ENCODE measurements around the gene USP2. TPM values are rescaled to one million over a fixed set of nuclear protein-coding genes. Genes with fewer than 3 reads are reported as not detected.

The USP2 gene
- polyA plus RNA-seq, 4 donors, result 6.8 to 13.6 (median 11.1) TPM

DNA sequence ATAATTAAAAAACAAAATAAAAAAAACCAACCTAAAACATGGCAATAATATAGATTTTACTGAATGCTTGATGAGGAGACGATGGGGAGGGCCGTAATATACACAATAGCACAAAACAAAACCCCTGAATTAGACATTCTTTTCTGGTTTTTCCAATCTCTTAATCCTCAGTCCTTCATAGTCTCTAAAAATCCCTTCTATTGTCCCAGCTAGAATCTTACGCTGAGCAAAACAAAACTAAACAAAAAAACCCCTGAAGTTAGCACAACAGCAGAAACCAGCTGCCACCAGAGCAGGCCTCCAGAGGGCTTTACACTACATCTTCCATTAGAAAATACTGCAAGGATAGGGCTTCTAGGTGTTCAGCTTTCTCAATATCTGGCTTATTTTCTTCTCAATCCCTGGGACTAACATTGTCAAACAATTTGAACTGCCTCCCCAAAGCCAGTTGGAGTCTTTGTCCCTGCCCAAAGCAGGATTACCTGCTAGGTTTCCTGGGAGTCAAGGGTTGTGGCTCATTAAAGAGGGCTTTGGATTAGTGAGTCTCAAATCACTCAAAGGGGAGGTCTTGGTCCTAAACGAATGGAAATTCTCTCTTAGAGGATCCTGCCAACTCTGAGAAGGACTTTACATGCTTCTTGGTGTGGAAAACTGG, 49.3 kb downstream of the USP2 start:
- DNase-seq (ENCODE audit: low read depth in 4 of 4, low spot score in 3 of 4), result no peak

DNA sequence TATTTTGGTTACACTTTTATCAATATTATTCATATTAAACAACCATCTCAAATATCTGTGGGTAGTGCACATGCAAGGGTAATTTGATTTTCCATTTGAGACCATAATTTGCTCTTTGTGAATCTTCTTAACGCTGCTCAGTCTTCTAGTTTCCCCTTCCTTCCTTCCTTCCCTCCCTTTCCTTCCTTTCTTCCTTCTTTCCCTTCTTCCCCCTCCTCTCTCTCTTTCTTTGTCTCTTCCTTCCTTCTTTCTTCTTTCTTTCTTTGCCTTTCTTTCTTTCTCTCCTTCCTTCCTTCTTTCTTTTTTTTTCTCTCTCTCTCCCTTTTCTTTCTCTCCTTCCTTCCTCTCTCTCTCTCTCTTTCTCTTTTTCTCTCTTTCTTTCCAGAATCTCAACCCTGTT, 51.3 kb downstream of the USP2 start:
- no peak for DNase-seq (ENCODE audit: low read depth in 4 of 4, low spot score in 3 of 4)

DNA sequence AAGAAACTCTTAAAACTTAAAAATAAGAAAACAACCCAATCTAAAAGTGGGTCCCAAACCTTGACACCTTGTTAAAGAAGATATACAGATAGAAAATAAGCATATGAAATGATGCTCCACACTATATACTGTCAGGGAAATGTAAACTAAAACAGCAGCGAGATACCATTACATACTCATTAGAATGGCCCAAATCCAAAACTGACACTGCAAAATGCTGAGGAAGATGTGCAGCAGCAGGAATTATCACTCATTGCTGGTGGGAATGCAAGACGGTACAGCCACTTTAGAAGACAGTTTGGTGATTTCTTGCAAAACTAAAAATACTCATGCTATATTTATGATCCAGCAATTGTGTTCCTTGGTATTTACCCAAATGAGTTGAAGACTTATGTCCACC, 52.2 kb downstream of the USP2 start:
- no peak for DNase-seq (ENCODE audit: low read depth in 4 of 4, low spot score in 3 of 4)

DNA sequence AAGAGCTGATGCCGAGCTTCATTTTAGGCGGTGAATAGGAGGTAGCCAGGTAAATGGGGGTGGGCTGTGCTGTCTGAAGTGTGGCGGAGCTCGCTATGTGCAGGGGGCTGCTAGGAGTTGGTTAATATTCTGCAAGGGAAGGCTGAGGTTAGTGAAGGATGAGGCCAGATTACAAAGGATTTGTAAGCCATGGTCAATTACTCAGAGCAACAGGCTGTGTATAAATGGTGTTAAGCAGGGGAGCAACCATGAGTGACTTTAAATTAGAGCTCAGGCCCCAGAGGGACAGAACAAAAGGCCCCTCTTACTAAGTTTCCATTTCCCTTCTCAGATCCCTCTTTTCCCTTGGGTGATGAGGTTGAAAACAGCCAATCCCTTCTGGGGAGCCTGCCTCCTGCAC, 57.3 kb downstream of the USP2 start:
- DNase-seq (ENCODE audit: low read depth in 4 of 4, low spot score in 3 of 4), result no peak

DNA sequence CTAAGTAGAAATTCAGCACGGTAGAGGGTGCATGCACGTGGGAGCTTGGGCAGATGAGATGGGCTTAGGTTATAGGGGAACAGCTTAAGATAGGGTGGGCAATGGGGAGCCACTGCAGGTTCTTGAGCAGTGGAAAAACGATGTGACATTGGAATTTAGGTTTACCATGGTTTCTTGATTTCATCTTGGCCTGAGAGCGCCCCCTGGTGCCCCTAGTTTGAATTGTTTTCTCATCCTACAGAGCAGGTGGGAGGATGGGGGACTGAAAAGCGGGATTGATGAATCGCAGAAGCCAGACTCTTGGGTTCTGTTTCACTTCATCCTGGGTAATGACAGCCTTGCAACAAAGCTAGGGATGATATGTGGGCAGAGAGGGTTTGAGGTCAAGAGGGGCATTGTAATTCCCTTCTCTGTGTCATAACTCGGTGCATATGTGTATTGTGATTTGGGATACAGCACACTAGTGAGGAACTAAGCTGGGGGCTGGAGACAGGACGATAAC, 57.9 kb downstream of the USP2 start:
- no peak for DNase-seq (ENCODE audit: low read depth in 4 of 4, low spot score in 3 of 4)

DNA sequence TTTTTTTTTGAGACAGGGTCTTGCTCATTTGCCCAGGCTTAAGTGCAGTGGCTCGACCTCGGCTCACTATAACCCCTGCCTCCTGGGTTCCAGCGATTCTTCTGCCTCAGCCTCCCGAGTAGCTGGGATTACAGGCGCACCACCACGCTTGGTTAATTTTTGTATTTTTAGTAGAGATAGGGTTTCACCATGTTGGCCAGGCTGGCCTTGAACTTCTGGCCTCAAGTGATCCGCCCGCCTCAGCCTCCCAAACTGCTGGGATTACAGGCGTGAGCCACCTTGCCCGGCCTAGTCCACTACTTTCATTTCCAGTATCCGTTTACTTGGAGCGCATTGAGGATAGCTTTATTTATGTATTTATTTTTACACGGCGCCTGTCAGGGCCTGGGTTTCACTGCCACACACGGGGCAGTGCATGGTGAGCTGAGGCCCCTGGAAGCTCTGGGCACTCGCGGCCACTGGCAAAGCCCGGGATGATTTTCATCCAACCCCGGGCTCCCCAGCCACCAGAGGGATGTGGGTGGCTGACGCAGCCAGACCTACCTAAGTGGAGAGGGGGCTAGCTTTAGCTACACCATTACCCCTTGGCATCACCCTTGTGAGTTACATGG, 58.5 kb downstream of the USP2 start:
- DNase-seq (ENCODE audit: low read depth in 4 of 4, low spot score in 3 of 4), result no peak

DNA sequence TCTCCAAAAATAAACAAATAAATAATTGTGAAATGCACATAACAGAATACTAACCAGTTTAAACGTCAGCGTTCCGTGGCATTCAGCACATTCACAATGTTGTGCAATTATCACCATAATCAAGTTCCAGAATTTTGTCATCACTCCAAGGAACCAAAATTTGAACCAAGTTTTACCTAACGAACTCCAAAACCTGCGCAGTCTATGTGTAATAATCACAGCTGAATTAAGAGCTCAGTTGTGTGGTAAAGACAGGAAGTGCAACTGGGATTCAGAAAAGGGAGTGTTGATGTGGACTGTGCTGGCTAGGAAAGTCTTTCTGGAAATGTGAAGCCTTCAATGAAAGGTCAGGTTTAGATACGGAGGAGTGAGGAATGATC, 59.1 kb downstream of the USP2 start:
- no peak for DNase-seq (ENCODE audit: low read depth in 4 of 4, low spot score in 3 of 4)

DNA sequence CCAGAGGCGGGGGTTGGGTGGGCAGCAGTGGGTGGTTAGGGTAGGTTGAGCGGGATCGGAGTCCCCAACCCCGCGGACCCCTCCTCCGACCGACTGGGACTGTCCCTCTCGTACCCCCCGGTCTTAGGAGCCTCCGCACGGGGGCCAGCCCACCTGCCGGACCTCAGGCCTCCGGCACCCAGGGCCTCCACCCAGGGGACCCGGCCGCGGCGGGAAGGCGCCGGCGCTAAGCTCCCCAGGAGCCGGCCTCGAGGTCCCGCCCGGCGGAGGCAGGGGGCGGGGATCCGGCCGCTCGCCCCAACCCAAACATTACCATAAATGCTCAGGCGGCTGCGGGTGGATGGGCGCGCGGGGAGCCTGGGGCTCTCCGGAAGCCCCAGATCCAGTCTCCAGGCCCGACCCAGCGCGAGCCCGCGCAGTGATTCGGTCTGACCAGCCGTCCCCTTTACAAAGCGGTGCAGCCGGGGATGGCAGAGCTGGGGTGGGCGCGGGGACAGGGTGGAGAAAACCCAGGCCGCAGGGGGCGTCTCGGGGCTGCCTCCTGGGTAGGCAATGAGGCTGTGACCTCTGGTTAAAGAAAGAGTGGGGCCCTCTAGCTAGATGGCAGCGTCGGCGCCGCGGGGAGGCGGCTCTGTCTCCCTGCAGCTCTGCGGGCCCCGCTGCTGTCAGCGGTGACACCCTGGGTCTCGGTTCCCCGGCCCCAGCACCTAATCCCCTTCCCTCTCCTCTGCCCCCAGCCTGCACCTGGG, 60.5 kb downstream of the USP2 start:
- DNase-seq (ENCODE audit: low read depth in 4 of 4, low spot score in 3 of 4), result no peak

DNA sequence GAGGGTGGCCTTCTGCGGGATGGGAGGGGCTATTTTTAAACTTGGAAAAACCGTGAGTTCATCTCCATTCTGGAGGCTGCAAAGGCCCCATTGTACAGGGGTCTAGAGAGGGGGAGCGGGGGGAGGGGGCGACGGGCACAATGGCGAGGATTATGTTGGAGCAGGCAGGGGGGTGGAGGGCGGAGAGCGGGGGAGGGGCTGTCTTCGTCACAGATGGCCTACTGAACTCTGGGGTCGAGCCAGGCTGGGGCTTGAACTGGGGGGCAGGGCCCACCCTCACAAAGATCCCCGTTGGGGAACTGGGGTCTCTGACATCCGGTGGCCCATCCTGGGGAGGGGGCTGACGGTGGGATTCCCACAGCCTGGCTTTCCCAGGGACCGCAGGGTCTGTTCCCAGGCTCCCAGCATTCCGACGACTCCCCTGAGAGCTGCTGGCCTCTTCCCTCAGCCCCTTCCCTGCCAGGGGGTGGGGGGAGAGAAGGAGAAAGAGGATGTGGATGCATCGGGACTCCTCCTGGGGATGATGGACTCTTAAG, 61.2 kb downstream of the USP2 start:
- DNase-seq (ENCODE audit: low read depth in 4 of 4, low spot score in 3 of 4), result no peak

DNA sequence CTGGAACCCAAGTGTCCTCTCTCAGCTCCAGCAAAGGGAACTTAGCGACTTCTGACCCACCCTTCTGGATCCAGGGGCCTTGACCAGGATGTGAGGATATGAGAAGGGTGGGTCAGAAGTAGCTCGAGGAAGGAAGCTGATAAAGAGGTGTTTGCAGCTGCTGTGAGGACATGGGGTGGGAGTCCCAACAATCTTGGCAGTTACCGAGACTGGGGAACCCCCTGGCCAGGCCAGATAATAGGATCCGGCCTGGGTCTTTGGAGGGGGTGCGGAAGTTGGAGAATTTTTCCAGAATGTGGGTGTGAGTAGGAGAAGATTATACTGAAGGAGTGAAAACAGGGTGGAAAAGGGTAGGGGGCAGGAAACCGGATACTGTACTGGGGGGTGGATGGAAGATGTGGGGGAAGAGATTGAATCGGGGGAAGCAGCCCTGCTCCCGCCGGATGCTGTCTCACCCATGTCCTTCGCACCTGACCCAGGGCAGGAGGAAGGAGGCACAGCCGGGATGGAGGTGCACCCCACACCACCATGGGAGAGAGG, 61.7 kb downstream of the USP2 start:
- no peak for DNase-seq (ENCODE audit: low read depth in 4 of 4, low spot score in 3 of 4)

DNA sequence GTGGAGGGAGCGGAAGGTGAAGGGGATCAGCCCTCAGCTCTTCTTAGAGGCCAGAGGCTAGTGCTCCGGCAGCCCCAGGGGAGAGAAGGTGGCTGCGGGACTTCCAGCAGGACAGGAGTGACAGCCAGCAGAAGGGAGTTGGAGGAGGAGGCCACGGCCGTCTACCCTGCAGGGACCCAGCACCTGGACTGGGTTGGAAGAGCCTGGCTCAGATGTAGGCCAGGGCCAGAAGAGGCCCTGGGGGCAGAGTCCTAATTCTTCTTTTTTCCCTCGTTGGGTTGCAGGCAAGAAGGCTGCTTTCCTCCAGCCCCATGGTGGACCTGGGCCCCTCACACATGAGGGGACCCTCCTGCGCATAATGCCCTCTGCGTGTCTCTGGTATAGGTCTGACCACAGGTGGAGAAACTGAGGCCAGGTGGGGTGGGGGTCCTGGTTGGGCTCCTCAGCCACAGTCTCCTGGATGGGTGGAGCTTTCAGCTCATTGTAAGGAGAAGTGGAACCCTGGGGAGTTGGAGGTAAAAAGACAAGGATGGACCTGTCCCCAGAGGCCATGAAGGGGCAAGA, 62.3 kb downstream of the USP2 start:
- no peak for DNase-seq (ENCODE audit: low read depth in 4 of 4, low spot score in 3 of 4)

DNA sequence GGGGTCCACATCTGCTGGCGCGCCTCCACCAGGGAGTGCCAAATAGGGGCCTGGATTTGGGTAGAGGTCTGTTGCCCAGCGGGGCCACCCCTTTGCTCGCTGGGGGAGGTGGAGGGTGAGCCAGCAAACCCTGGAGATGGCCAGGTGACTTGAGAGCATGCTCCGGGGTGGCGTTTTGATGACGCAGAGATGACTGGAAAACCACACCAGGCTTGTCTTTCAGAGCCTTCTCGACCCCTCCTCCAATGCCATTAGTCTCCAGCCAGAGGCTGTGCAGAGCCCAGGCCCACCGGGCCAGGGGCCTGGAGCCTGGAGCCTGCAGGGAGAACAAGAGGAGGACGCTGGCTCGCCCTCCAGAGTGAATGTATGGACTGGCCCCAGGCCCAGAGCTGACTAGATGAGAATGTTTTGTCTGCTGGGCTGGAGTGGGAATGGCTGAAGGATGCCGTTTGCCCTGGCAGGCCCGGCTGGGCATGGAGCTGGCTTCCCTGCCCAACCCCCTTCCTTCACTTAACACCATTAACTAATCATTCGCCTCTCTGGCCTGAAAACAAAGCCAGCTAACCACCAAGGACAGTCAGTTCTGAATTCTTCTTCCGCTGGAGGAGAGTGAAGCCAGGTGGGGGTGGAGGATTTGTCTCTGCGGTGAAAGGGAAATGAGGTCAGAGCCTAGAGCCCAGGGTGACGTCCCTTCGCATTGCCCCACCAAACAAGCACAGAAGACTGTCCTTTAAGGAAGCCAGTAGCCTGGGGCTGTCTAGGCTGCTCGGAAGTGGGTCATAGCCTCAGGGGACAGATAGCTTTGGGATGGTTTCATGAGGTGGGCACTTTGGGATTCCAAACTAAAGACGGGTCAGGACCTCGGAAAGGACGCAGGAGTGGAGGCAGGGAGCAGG, 63.0 kb downstream of the USP2 start:
- no peak for DNase-seq (ENCODE audit: low read depth in 4 of 4, low spot score in 3 of 4)

DNA sequence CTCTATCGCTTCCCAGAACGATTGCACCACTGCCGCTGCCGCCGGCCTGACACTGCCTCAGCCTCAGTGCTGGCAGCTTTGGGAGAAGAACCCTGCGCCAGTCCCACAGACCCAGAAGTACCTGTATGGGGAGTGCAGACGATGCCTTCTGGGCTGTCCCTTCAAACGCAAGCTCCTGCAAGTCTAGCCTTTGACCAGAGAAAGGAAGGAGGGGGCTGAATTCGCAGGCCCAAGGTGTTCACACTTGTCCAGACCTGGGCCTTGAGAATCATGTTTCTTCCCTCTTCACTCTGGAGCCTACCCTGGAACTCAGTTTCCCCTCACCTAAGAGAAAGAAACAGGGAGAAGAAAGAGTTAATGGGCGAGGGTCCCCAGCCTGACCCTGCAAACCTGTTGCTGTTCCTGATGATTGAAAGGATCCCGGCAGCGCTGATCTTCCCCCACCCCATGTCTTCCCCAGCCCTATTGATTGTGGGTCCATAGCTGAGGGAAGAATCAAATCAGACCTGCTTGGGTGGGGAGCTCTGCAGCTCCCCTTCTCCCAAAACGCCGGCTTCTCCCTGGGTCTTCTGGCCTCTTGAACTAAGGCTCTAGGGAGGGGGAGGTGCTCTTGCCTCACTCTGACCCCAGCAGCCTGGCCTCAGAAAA, 63.8 kb downstream of the USP2 start:
- no peak for DNase-seq (ENCODE audit: low read depth in 4 of 4, low spot score in 3 of 4)

DNA sequence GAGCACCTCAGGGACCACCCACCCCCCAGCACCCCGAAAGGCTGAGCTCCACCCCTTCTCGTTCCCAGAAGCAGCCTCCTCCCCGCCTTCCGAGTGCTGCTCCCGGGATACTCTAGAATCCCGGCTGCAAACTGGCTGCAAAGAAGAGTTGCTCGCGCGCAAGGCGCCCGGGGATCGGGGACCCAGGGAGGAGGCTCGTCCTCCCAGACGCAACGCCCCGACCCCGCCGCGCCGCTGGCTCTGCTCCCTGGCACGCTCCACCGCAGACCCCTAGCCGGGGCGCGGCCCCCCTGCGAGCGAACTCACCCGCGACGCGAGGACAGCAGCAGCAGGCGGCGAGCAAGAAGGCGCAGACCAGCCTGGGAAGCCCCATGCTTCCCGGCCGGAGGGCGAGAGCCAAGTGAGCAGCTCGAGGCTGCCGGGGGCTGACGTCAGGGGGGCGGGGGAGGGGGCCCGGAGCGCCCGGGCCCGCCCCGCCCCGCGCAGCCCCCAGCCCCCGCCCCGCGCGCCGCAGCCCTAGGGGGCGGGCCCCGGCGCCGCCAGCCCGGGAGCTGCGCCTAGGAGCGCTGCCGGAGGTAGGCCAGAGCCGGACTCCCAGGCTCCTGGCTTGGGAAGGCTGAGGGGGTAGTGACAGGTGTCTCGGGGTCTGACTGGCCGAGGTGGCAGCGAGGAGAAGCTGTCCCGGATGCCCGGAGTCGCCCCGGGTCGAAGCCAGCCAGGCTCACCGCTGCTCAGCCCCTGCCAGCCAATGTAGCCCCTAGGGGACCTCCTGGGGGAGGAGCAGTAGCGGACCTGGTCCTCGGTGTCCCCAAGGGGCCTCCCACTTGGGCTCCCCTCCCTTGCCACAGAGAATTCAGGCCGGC, 64.5 kb downstream of the USP2 start, which contains the start of gene MCAM:
Gene MCAM, minus strand, starts transcription at position 402 of the 863 bp plus-strand sequence. Its CDS starts 29 bp downstream, at position 373.
- no peak for DNase-seq (ENCODE audit: low read depth in 4 of 4, low spot score in 3 of 4)

DNA sequence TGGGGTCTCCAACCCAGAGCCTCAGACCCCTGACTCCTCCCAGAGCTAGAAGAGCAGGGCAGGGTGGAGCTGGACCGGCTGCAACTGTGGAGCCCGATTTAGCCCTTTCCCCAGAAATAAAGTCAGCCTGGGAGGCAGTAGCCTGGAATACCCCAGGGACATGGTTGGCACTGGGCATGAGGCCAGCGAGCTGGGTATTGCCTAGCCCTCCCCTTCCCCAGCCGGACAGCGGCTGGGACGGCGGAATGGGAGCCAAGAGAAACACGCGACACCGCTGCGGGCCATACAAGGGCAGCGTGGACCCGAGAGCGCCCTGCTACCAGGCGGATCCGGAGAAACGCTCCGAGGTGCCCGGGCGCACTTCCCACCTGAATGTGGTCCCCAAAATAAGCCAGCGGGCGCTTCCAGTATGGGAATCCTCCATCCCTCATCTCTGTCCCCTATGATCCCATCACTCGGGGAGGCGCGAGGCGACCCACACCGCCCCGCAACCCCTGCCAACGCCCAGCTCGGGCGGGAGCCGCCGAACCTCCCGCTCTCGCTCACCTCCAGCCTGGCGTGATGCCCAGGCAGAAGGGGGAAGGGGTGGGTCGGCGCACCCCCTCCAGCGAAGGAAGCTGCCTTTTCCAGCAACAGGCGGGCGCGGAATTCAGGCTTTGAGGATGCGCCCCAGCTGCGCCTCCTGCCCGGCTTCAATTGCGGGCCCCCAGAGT, 65.3 kb downstream of the USP2 start:
- no peak for DNase-seq (ENCODE audit: low read depth in 4 of 4, low spot score in 3 of 4)

DNA sequence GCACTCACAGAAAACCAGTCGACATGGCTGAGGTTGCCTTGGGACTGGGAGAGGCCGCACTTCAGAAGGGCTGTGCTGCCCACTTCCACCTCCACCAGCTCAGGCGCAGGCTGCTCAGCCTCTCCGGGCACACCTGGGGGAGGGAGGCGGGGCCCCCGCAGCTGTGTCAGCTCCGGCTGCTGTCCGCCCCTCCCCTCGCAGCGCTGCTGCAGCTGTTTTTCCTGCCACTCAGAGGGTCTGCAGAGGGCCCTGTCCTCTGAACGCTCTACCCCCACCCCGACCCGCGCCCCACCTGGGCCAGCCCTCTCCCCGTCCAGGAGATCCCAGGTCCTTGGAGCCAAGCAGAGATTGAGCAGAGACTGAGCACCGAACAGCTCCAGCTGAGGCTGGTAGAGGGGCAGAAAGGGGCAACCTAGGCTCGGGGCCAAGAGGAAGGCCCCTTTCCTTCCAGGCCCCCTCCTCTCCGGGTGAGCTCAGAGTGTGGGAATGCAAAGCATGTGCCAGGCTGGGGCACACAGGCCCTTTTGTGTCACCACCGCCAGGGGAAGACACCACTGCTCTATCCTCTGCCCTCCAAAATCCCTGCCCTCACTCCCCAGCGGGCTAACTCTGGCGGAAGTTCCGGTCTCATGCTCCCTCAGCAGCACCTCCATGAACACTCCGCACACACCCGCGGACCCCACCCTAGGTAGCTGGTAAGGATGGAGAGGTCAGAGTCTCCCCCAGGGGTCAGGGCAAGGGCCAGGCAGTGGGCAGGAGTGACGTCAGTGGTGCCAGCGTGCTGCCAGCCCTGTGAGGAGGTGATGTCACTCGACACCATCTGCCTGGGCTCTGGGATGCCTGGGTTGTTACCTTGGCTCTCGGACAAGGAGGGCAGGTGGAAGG, 66.1 kb downstream of the USP2 start:
- no peak for DNase-seq (ENCODE audit: low read depth in 4 of 4, low spot score in 3 of 4)

DNA sequence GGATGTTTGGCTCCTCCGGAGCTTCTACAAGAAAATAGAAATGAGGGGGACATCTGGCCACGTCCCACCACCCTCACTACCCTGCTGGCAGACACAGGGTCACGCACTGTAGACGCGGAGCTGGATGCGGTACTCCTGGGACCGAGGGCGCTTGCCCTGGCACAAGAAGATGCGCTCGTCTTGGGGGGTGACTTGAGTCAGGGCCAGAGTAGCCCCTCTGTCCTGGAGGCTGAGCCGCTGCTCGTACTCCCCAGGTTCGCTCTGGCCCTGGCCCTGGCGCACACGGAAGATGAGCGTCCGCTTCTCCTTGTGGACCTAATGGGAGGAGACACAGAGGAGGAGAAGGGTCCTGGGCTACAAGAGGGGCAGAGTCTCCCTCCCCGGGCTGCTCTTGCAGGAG, 66.8 kb downstream of the USP2 start:
- no peak for DNase-seq (ENCODE audit: low read depth in 4 of 4, low spot score in 3 of 4)

All from right renal pelvis (tissue), 4 donors.